Cardiac muscle cell (in vitro differentiated cells and primary cell): ENCODE results near the gene RGL2. TPM values are rescaled to one million over a fixed set of nuclear protein-coding genes. Genes with fewer than 3 reads are reported as not detected.
"Not testable (repeated sequence)": the region's sequence is repeated elsewhere in the genome, so short reads cannot be mapped to it uniquely, and the experiment has no call there.

Experiments used
- DNase-seq, 2 donors: peaks; one replicate each; pipeline versions ENCODE4 v3.0.0 to v3.0.0-alpha.2; 2010 to 2017; ENCODE audit warnings: low read depth in 1 of 2, low spot score in 1 of 2
- H3K27ac ChIP-seq: fragments of 200-600 bp; sonication (generic); 2 replicates; pipeline ENCODE4 v1.5.1; 2016
- H3K27me3 ChIP-seq: fragments of 200-600 bp; sonication (generic); 2 replicates; pipeline ENCODE4 v1.6.0; 2016; ENCODE audit warnings: control low read depth
- H3K36me3 ChIP-seq: fragments of 200-600 bp; sonication (generic); 2 replicates; pipeline ENCODE4 v1.5.1; 2016; ENCODE audit warnings: control low read depth
- H3K4me1 ChIP-seq: fragments of 200-600 bp; sonication (generic); 2 replicates; pipeline ENCODE4 v1.8.1; 2017; ENCODE audit warnings: low read depth, mild to moderate bottlenecking, mixed run types
- H3K4me3 ChIP-seq: fragments of 200-600 bp; sonication (generic); 2 replicates; pipeline ENCODE4 v1.5.1; 2016; ENCODE audit warnings: mild to moderate bottlenecking
- H3K9me3 ChIP-seq: fragments of 200-600 bp; sonication (generic); 2 replicates; pipeline ENCODE4 v1.5.1; 2017; ENCODE audit warnings: low read depth, mild to moderate bottlenecking, control low read depth
- CTCF ChIP-seq: IDR thresholded peaks from 2 replicates; pipeline ENCODE4 v1.5.1; 2012; ENCODE audit warnings: low read depth, mild to moderate bottlenecking, low read length
- polyA plus RNA-seq: library from polyadenylated mRNA; unstranded; fragments of >200 nt; fragmentation: Nextera tagmentation; extraction: Ambion mirVana; gene quantifications from 2 replicates; pipeline ENCODE4 v1.2.1, GENCODE V29; 2016
- total RNA-seq: library from RNA; depleted of rRNA; stranded (reverse); fragments of >200 nt; gene quantifications from 2 replicates; pipeline ENCODE4 v1.2.3, GENCODE V29; 2016

RGL2 gene
- total RNA-seq (61.8 and 89.8 TPM in 2 replicates), polyA plus RNA-seq (86.1 and 115 TPM in 2 replicates)

GRCh38 chr6:33298773-33299236 lies at the start of gene RGL2:
Gene RGL2 (minus strand): TSS chr6:33298942. CDS start chr6:33298610, 332 bp downstream.
- no peaks in the 10 kb centered on the region for H3K27me3 ChIP-seq
- peaks cover 7% of the 10 kb centered on the region for H3K36me3 ChIP-seq
- peak within 1 kb of the TSS; percentile 95 for H3K27ac ChIP-seq
- TF ChIP-seq CTCF = no peak
- H3K4me1 ChIP-seq = peaks cover 3% of the 10 kb centered on the region
- peak; percentile 63 to 75 for DNase-seq
- H3K4me3 ChIP-seq = peak within 1 kb of the TSS; percentile 97
- no peaks in the 10 kb centered on the region for H3K9me3 ChIP-seq

GRCh38 chr6:33347816-33348215 lies 49.1 kb upstream of the RGL2 start:
- Histone ChIP-seq H3K27ac (no peak overlapping the region), H3K9me3 (no peaks in the 10 kb centered on the region), H3K4me1 (peaks cover 6% of the 10 kb centered on the region), H3K36me3 (no peaks in the 10 kb centered on the region), H3K4me3 (no peak overlapping the region), H3K27me3 (no peaks in the 10 kb centered on the region)
- no peak for DNase-seq
- TF ChIP-seq CTCF = no peak

GRCh38 chr6:33346972-33347371 lies 48.2 kb upstream of the RGL2 start:
- not testable (repeated sequence) for H3K36me3 ChIP-seq, H3K4me1 ChIP-seq, H3K27me3 ChIP-seq, H3K4me3 ChIP-seq, H3K9me3 ChIP-seq, H3K27ac ChIP-seq
- peak in 1 of 2 donors; percentile 19 for DNase-seq

- Histone ChIP-seq H3K4me3 (no peak overlapping the region), H3K36me3 (no peaks in the 10 kb centered on the region), H3K9me3 (no peaks in the 10 kb centered on the region), H3K27me3 (no peaks in the 10 kb centered on the region), H3K4me1 (peaks cover 6% of the 10 kb centered on the region), H3K27ac (peak overlapping the region; percentile 65)
- peak; percentile 81 to 84 for DNase-seq
- peak; percentile 56 for TF ChIP-seq CTCF
These were observed 46.3 kb upstream of the RGL2 start for GRCh38 chr6:33344701-33345697.

- Histone ChIP-seq H3K4me1 (peaks cover 6% of the 10 kb centered on the region), H3K27me3 (no peaks in the 10 kb centered on the region), H3K4me3 (no peak overlapping the region), H3K27ac (no peak overlapping the region), H3K9me3 (no peaks in the 10 kb centered on the region), H3K36me3 (no peaks in the 10 kb centered on the region)
- no peak for DNase-seq
- TF ChIP-seq CTCF = no peak
These were observed 45.3 kb upstream of the RGL2 start for GRCh38 chr6:33343953-33344611.

GRCh38 chr6:33343606-33343952 lies 44.8 kb upstream of the RGL2 start:
- not testable (repeated sequence) for H3K4me3 ChIP-seq, H3K36me3 ChIP-seq, H3K9me3 ChIP-seq, H3K4me1 ChIP-seq, H3K27me3 ChIP-seq, DNase-seq, H3K27ac ChIP-seq
